LNCAP (cell line): ENCODE measurements around the gene MACROD2.
A peak's percentile ranks its signal among the peaks of the same experiment; 100 is the strongest.

Experiments used
- TF ChIP-seq, protein P1 (sequence below): fragments of 450-650 bp; IDR thresholded peaks from 2 replicates; pipeline ENCODE4 v1.5.1; 2017; ENCODE audit warnings: mild to moderate bottlenecking

Gene MACROD2

DNA sequence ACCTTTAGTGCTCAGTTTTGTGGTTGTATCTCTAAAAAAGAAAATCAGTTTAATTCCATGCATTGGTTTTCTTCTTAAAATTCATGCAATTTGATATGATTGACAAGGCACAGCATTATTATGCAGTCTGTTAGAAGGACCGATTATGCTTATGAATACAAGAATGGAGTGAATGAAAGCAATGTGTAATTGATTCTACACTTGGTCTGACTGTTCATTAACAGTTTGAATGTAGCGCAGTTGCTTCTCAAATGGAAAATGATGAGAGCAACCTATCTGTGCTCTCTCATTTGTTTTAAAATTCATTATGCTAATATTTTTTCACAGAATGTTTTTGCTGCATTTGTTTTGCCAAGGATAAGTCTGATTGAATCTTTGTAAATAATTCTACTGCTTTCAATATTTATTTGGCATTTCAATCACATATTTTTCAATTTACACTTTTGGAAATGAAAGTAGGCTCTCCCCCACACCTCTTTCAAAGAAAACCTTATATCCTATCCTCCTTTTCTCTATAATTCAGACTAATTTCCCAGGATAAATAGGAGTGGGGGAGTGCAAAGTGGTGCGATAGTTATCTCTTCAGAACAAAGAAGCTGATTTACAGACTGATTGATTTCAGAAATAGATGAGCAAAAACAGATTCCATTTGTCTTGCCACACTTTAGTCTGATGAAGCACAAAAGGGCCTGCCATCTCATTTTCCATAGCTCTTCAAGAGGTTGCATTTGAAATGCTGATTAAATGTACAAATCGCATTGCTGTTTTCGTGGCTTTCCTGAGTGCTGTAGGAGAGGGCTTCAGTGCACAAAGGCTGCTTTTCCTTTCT lies 1227.4 kb downstream of the MACROD2 start:
- TF ChIP-seq, protein P1, sequence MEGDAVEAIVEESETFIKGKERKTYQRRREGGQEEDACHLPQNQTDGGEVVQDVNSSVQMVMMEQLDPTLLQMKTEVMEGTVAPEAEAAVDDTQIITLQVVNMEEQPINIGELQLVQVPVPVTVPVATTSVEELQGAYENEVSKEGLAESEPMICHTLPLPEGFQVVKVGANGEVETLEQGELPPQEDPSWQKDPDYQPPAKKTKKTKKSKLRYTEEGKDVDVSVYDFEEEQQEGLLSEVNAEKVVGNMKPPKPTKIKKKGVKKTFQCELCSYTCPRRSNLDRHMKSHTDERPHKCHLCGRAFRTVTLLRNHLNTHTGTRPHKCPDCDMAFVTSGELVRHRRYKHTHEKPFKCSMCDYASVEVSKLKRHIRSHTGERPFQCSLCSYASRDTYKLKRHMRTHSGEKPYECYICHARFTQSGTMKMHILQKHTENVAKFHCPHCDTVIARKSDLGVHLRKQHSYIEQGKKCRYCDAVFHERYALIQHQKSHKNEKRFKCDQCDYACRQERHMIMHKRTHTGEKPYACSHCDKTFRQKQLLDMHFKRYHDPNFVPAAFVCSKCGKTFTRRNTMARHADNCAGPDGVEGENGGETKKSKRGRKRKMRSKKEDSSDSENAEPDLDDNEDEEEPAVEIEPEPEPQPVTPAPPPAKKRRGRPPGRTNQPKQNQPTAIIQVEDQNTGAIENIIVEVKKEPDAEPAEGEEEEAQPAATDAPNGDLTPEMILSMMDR: no peak

GRCh38 chr20:15224199-15224598 lies 1228.9 kb downstream of the MACROD2 start:
- TF ChIP-seq, protein P1: no peak

DNA sequence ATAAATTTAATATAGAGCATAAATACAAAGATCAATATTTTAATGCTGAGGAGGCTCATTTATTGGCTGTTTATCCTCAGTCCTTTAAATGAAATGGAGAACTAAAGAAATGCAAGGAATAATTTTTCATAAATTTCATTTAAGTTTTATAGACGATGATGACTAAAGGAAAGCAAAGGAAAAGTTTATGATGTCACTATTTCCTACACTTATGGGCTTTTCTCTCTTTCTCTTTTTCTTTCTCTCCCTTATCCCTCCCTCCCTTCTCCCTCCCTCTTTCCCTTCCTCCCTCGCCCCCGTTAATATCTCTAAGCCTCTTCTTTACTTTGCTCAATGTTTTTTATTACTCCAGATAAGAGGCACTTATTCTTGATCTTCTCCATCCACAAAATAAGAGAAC lies 1231.8 kb downstream of the MACROD2 start:
- TF ChIP-seq, protein P1: no peak

DNA sequence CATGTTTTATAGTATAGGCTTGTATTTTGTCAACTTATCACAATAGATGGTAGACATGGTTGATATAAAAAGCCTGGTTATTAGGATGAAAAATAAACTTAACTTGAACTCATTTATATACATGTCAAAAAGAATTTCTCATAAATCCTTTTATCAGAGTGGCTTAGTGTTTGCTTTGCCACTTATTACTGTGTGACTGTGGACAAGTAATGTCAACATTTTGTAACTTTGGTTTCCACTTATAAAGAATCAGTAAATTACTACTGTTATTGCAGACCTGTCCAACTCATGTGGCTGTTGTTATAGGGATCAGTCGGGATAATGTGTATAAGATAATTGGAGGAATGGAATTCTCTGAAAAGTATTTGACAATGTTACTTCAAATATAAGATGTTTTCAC lies 1236.9 kb downstream of the MACROD2 start:
- TF ChIP-seq, protein P1: no peak

- TF ChIP-seq, protein P1: no peak
These were observed 1240.3 kb downstream of the MACROD2 start for GRCh38 chr20:15235471-15236198.

DNA sequence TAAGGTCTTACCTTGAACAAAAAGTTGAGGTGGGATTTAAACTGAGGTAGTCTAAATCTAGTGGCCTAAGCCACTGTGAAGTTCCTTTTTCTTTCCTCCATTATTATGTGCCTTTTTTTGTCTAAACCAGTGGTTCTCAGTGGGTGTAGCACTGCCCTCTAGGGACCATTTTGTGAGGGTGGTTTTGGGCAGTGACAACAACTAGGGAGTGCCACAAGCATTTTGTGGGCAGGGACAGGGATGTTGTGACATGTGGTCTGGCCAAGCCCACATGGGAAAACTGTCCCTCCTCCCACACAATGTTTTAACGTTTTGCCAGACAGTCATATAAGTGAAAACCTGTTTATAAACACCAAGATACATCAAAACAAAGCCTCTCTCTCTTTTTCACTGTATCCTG lies 1241.5 kb downstream of the MACROD2 start:
- TF ChIP-seq, protein P1: peak; percentile 71

DNA sequence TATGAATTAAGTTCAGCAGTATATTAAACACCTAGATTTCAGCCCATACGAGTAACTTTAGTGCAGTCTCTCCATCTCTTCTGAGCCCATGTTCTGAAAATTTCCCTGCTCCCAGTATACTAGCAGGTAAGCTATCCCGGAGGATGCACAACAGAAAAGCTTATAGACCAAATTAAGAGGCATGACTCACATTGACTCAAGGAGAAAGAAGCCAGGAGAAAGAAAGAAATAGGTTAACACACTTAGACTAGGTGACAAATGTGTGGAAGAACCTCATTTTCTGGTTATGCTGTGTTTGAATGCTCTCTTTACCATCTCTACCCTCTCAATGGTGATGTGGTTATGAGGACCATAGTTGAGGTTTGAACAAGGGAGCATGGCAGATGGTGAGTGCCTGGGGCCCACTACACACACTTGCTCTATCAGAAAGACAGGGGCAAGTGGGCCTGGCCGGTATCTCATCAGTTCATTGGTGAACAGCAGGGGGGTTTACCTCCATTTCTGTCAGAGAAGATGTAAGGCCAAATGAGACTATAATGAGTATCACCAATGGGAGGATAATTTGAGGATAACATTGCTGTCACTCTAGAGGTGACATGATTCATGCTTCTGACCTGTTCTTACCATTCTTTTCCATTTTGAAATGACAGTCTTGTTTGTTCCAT lies 1244.4 kb downstream of the MACROD2 start:
- TF ChIP-seq, protein P1: no peak
